Heart left ventricle (tissue), 16 donors: ENCODE data around the gene RFX1. TPM values are rescaled to one million over a fixed set of nuclear protein-coding genes. Genes with fewer than 3 reads are reported as not detected.
"Not testable (repeated sequence)": the region's sequence is repeated elsewhere in the genome, so short reads cannot be mapped to it uniquely, and the experiment has no call there.

Experiments used
- ATAC-seq, 4 donors: fragments of 200-7000 bp; cut with Tn5 transposase; one replicate each; pipeline ENCODE4 v1.9.1; 2020 to 2022; ENCODE audit warnings: moderate library complexity in 4 of 4, mild to moderate bottlenecking in 3 of 4, moderate number of reproducible peaks in 1 of 4
- DNase-seq, 5 donors: peaks; one replicate each; pipeline ENCODE4 v3.0.0-alpha.2; 2020
- H3K27ac ChIP-seq, 12 donors: fragments of 200-600 bp; sonication (generic) in 4 of 12; one replicate each; pipeline versions ENCODE4 v1.5.0 to v1.8.0; 2016 to 2022; ENCODE audit warnings: mild to moderate bottlenecking in 2 of 12
- H3K27me3 ChIP-seq, 9 donors: fragments of 200-600 bp; sonication (generic) in 2 of 9; one replicate each; pipeline versions ENCODE4 v1.5.1 to v1.8.0; 2016 to 2022; ENCODE audit warnings: mild to moderate bottlenecking in 3 of 9
- H3K36me3 ChIP-seq, 9 donors: fragments of 200-600 bp; sonication (generic) in 2 of 9; one replicate each; pipeline versions ENCODE4 v1.5.0 to v1.8.0; 2018 to 2022; ENCODE audit warnings: mild to moderate bottlenecking in 2 of 9
- H3K4me1 ChIP-seq, 12 donors: fragments of 200-600 bp; sonication (generic) in 4 of 12; one replicate each; pipeline versions ENCODE4 v1.5.0 to v1.8.0; 2016 to 2022; ENCODE audit warnings: mild to moderate bottlenecking in 3 of 12
- H3K4me3 ChIP-seq, 12 donors: fragments of 200-600 bp; sonication (generic) in 4 of 12; one replicate each; pipeline versions ENCODE4 v1.5.0 to v1.8.0; 2017 to 2022; ENCODE audit warnings: mild to moderate bottlenecking in 9 of 12, moderate library complexity in 4 of 12
- H3K9me3 ChIP-seq, 12 donors: fragments of 200-600 bp; sonication (generic) in 4 of 12; one replicate each; pipeline versions ENCODE4 v1.5.0 to v1.8.0; 2016 to 2022; ENCODE audit warnings: mild to moderate bottlenecking in 1 of 12
- CTCF ChIP-seq, 12 donors: fragments of 200-600 bp; sonication (generic) in 4 of 12; IDR thresholded peaks; one replicate each; pipeline versions ENCODE4 v1.5.0 to v1.8.0; 2018 to 2022; ENCODE audit warnings: antibody characterized with exemption in 12 of 12, mild to moderate bottlenecking in 5 of 12
- POLR2A ChIP-seq, 2 donors: fragments of 450-650 bp; IDR thresholded peaks; one replicate each; pipeline ENCODE4 v1.6.1; 2017; ENCODE audit warnings: antibody characterized with exemption in 2 of 2, mild to moderate bottlenecking in 2 of 2, moderate library complexity in 2 of 2
- WGBS, 4 donors: extraction: QIAGEN DNeasy Blood & Tissue Kit in 2 of 4; methylation state at CpG; one replicate each; pipeline versions ENCODE4 v1.1.5 to v1.1.7; 2013 to 2018; 5-methylcytosine and 5-hydroxymethylcytosine counted together
- intact Hi-C, 10 donors: fragments of 100-400 bp; cut with DNase I; formaldehyde crosslinking; loops; one replicate each; pipeline versions ENCODE4 v1.11.1 to v1.14.2; 2022
- polyA plus RNA-seq, 2 donors: library from polyadenylated mRNA; stranded (reverse); fragments of 200-250 nt; gene quantifications; one replicate each; pipeline ENCODE4 v1.2.3, GENCODE V29; 2013
- total RNA-seq, 9 donors: library from RNA; depleted of rRNA in 2 of 9; stranded (reverse); fragments of >200 nt in 2 of 9; fragmentation: NEBNext Ultra II Directional in 3 of 9; extraction: Animal tissue kit (Norgen Biotek cat#: 25700) in 3 of 9; gene quantifications; one replicate each; pipeline versions ENCODE4 v1.1.0 to v1.2.4, GENCODE V29; 2016 to 2023
- donor health status: ischemic (EF 13 %, LVEDD 7.1; RV severe dilation, severe dysfunction).
- donor health status: healthy with polysubstance abuse.
- donor health status: DM: no; HTN: yes; CAD: no.
- donor health status: DM: no; HTN: no; CAD: no.
- donor health status: ischemic (EF 25% LVEDD 6.9; RV normal size, moderate dysfunction).
- donor health status: ischemic (EF 25% LVEDD 5.7; RV mildly dilated, moderate dysfunction).
- donor health status: healthy.
- donor health status: DM: yes; HTN: yes; CAD: no.
- donor health status: ischemic (EF 35%, LVEDD 5.7; RV mildly dilated, moderate dysfunction).
- donor health status: nonischemic (EF 11% LVEDD 7.7; RV severe dilation, severe dysfunction).
- donor health status: DM: yes; HTN: yes; CAD: no.
- donor health status: PGD.
- donor health status: ischemic (EF 29% LVEDD 5.4; RV normal size, mild dysfunction).
- donor health status: nonischemic (EF 23%, LVEDD 6.1; RV moderate dilation, normal function).

RFX1 gene
- total and polyA plus RNA-seq, 11 donors: 4.0 to 15.4 (median 8.6) TPM

DNA sequence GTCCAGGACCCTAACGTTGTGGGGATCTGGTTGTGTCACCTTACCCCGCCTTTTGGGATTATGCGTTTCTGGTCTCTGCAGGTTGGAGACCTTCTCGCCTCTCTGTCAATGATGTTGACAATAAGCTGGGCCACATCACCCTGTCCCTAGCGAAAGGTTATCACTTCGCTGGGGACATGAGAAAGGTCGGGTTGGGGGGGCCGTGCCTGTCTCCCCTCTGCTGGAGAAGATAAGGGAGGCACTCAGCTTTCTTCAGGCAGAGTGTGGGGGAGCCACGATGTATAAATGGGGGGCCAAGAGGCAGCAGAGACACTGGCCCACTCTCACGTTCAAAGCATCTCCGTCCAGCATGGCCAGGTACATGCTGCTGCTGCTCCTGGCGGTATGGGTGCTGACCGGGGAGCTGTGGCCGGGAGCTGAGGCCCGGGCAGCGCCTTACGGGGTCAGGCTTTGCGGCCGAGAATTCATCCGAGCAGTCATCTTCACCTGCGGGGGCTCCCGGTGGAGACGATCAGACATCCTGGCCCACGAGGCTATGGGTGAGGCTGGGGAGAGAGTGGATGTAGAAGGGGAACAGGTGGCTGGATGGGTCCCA, 21.8 kb upstream of the RFX1 start, which contains the start of gene RLN3:
TSS of gene RLN3 (plus strand) at position 293 of the 595 bp plus-strand sequence. CDS start at position 350, 57 bp downstream.
- ATAC-seq: no peak

DNA sequence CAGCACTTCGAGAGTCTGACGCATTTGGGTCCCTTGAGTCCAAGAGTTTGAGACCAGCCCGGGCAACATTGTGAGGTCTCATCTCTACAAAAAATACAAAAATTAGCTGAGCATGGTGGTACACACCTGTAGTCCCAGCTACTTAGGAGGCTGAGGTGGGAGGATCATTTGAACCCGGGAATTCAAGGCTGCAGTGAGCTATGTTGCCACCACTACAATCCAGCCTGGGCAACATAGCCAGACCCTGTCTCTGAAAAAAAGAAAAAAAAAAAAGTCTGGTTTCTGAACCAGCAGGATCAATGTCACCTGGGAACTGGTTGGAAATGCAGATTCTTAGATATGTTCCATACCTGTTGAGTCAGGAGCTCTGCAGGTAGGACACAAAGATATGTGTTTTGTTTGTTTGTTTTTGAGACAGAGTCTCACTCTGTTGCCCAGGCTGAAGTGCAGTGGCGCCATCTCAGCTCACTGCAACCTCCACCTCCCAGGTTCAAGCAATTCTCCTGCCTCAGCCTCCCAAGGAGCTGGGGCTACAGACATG, 20.6 kb upstream of the RFX1 start:
- ATAC-seq, DNase-seq, H3K4me3 ChIP-seq, H3K27me3 ChIP-seq, H3K27ac ChIP-seq, H3K36me3 ChIP-seq, intact Hi-C loops, H3K9me3 ChIP-seq: not testable (repeated sequence)
- 88 to 93% (median 92%) methylated on average over 5 of the region's 5 CpGs for WGBS, 4 donors
- peaks cover 0 to 27% (median 5%) of the 10 kb centered on the region in 12 donors for H3K4me1 ChIP-seq

More for the DNA sequence above, 21.8 kb upstream of the RFX1 start, which contains the start of gene RLN3:
- intact Hi-C loops: no loop called here
- Histone ChIP-seq H3K9me3 (no peaks in the 10 kb centered on the region), H3K36me3 (no peaks in the 10 kb centered on the region), H3K27ac (no peak within 1 kb of the TSS), H3K27me3 (peaks cover 0 to 7% (median 0%) of the 10 kb centered on the region in 9 donors), H3K4me3 (no peak within 1 kb of the TSS), H3K4me1 (peaks cover 0 to 25% (median 10%) of the 10 kb centered on the region in 12 donors)
- TF ChIP-seq POLR2A (IDR thresholded peaks at IDR 0.05) (no peak), CTCF (IDR thresholded peaks at IDR 0.05) (no peak)
- DNase-seq: no peak
- WGBS, 4 donors: 55 to 63% (median 59%) methylated on average over 18 to 24 of the region's 24 CpGs

DNA sequence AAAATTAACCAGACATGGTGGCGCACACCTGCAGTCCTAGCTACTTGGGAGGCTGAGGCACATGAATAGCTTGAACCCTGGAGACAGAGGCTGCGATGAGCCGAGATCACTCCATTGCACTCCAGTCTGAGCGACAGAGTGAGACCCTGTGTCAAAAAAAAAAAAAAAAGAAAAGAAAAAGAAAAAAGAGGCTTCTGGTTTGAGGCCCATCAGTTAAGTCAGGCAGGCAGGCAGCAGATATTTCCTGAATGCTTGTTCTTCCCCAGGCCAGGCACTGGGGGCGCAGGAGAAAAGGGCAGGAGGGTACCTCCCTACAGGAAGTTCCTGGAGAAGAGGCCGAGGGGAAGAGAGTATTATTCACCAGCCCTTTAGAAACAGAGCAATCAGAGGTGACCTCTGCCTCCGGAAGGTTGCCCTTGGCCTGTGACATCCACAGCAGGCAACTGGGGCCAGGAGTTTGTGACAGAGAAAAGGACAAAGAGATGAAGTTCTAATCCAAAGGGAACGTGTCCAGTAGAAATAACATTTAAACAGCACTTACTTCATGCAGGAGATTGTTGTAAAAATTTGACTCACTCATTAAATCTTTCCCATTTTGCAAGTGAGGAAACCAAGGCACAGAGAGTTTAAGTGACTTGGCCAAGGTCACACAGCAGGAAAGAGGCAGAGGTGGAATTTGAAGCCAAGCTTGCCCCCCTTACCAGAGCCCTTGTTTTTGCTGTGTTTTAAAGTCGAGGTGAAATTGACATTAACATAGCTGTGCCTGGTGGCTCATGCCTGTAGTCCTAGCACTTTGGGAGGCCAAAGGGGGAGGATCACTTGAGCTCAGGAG, 17.5 kb upstream of the RFX1 start:
- WGBS, 4 donors: 49 to 56% (median 54%) methylated on average over 9 of the region's 9 CpGs

GRCh38 chr19:14022469-14022868, 16.3 kb upstream of the RFX1 start:
- no peak overlapping the region for H3K27ac ChIP-seq
- H3K27me3 ChIP-seq: no peaks in the 10 kb centered on the region
- no peaks in the 10 kb centered on the region for H3K9me3 ChIP-seq
- DNase-seq: no peak
- no peak for ATAC-seq
- WGBS, 4 donors: 86 to 93% (median 91%) methylated on average over 4 of the region's 4 CpGs
- peaks cover 0 to 35% (median 2%) of the 10 kb centered on the region in 12 donors for H3K4me1 ChIP-seq
- H3K4me3 ChIP-seq: no peak overlapping the region
- no peak for TF ChIP-seq CTCF (IDR thresholded peaks at IDR 0.05)
- no peak for TF ChIP-seq POLR2A (IDR thresholded peaks at IDR 0.05)
- H3K36me3 ChIP-seq: no peaks in the 10 kb centered on the region
- intact Hi-C loops: no loop called here

More for the DNA sequence above, 17.5 kb upstream of the RFX1 start:
- ATAC-seq: peak; percentile 20 to 89 (median 87)
- peak in 11 of 12 donors; percentile 14 to 57 (median 28) for TF ChIP-seq CTCF (IDR thresholded peaks at IDR 0.05)
- no peak for TF ChIP-seq POLR2A (IDR thresholded peaks at IDR 0.05)
- Histone ChIP-seq H3K9me3 (no peaks in the 10 kb centered on the region), H3K4me3 (no peak overlapping the region), H3K36me3 (no peaks in the 10 kb centered on the region), H3K4me1 (peaks cover 0 to 30% (median 2%) of the 10 kb centered on the region in 12 donors), H3K27me3 (no peaks in the 10 kb centered on the region), H3K27ac (peak overlapping the region in 6 of 12 donors; percentile 15 to 55 (median 30))
- peak in 3 of 5 donors; percentile 46 to 52 (median 47) for DNase-seq
- intact Hi-C loops: no loop called here
